ENCODE measurements around the gene LRRN3. TPM values are rescaled to one million over a fixed set of nuclear protein-coding genes. Genes with fewer than 3 reads are reported as not detected.

LRRN3 gene
- total and polyA plus RNA-seq, 2 experiments from 2014 or later: 0.41 to 0.43 TPM

GRCh38 chr7:111112439-111112838 lies 21.5 kb downstream of the LRRN3 start:
- no peaks in the 10 kb centered on the region for H3K36me3 ChIP-seq (ENCODE audit: low read depth)
- no peak overlapping the region for H3K4me2 ChIP-seq (ENCODE audit: unreplicated experiment)
- no peaks in the 10 kb centered on the region for H4K20me1 ChIP-seq (ENCODE audit: insufficient read depth)
- H3K27me3 ChIP-seq (replicated peaks; ENCODE audit: insufficient read depth): no peaks in the 10 kb centered on the region
- H3F3A ChIP-seq (ENCODE audit: insufficient read depth): 0 out of 2 replicates have a peak, but pooled peaks cover 5% of the 10 kb centered on the region
- H3K4me1 ChIP-seq (ENCODE audit: insufficient read depth): peaks cover 32% of the 10 kb centered on the region
- H3K9me3 ChIP-seq (ENCODE audit: low read depth): no peaks in the 10 kb centered on the region
- WGBS, 2 experiments (ENCODE audit: low coverage in 1 of 2, low lambda C conversion rate in 2 of 2, missing lambda C conversion rate in 2 of 2): 98 to 100% methylated on average over 2 of the region's 2 CpGs
- no peak overlapping the region for H3K9ac ChIP-seq
- H3K9me2 ChIP-seq (ENCODE audit: insufficient read depth): no peaks in the 10 kb centered on the region
- no peak for DNase-seq
- no peak overlapping the region for H2AFZ ChIP-seq
- TF ChIP-seq EZH2 (IDR thresholded peaks at IDR 0.05; ENCODE audit: insufficient read depth, poor library complexity, severe bottlenecking) (no peak), EZH2phosphoT487 (IDR thresholded peaks at IDR 0.05; ENCODE audit: insufficient read depth, low read depth) (no peak)
- no peak overlapping the region for H3K4me3 ChIP-seq
- H3K79me2 ChIP-seq (ENCODE audit: insufficient read depth): no peaks in the 10 kb centered on the region
- in situ Hi-C loops (cut with MboI): no loop called here
- no peak overlapping the region for H3K27ac ChIP-seq

- peak; percentile 70 for DNase-seq
- 17 to 42% methylated on average over 1 of the region's 1 CpG for whole genome bisulfite sequencing, 2 experiments (ENCODE audit: low coverage in 1 of 2, low lambda C conversion rate in 2 of 2, missing lambda C conversion rate in 2 of 2)
- H3K4me1 ChIP-seq (ENCODE audit: insufficient read depth): peaks cover 22% of the 10 kb centered on the region
- in situ Hi-C loops (cut with MboI): no loop called here
- H3K9me2 ChIP-seq (ENCODE audit: insufficient read depth): no peaks in the 10 kb centered on the region
- no peaks in the 10 kb centered on the region for H4K20me1 ChIP-seq (ENCODE audit: insufficient read depth)
- H3K79me2 ChIP-seq (ENCODE audit: insufficient read depth): no peaks in the 10 kb centered on the region
- no peak overlapping the region for H3K4me3 ChIP-seq
- H3K9ac ChIP-seq: no peak overlapping the region
- H3K27me3 ChIP-seq (replicated peaks; ENCODE audit: insufficient read depth): no peaks in the 10 kb centered on the region
- no peak overlapping the region for H3K27ac ChIP-seq
- H3K9me3 ChIP-seq (ENCODE audit: low read depth): no peaks in the 10 kb centered on the region
- no peak for TF ChIP-seq EZH2 (IDR thresholded peaks at IDR 0.05; ENCODE audit: insufficient read depth, poor library complexity, severe bottlenecking)
- no peak for TF ChIP-seq EZH2phosphoT487 (IDR thresholded peaks at IDR 0.05; ENCODE audit: insufficient read depth, low read depth)
- no peaks in the 10 kb centered on the region for H3K36me3 ChIP-seq (ENCODE audit: low read depth)
- H2AFZ ChIP-seq: no peak overlapping the region
- peak overlapping the region; percentile 34 for H3K4me2 ChIP-seq (ENCODE audit: unreplicated experiment)
- no peaks in the 10 kb centered on the region for H3F3A ChIP-seq (ENCODE audit: insufficient read depth)
Measured at GRCh38 chr7:111113263-111114017, 22.5 kb downstream of the LRRN3 start.

GRCh38 chr7:111115966-111116365 lies 25.0 kb downstream of the LRRN3 start:
- H3K9me3 ChIP-seq (ENCODE audit: low read depth): no peaks in the 10 kb centered on the region
- H3K4me2 ChIP-seq (ENCODE audit: unreplicated experiment): no peak overlapping the region
- H3K27me3 ChIP-seq (replicated peaks; ENCODE audit: insufficient read depth): no peaks in the 10 kb centered on the region
- no peak overlapping the region for H3K27ac ChIP-seq
- WGBS, 2 experiments (ENCODE audit: low coverage in 1 of 2, low lambda C conversion rate in 2 of 2, missing lambda C conversion rate in 2 of 2): 95 to 100% methylated on average over 2 of the region's 2 CpGs
- H3K4me1 ChIP-seq (ENCODE audit: insufficient read depth): peaks cover 13% of the 10 kb centered on the region
- no peak overlapping the region for H2AFZ ChIP-seq
- no peaks in the 10 kb centered on the region for H3K9me2 ChIP-seq (ENCODE audit: insufficient read depth)
- H3F3A ChIP-seq (ENCODE audit: insufficient read depth): no peaks in the 10 kb centered on the region
- no peaks in the 10 kb centered on the region for H3K79me2 ChIP-seq (ENCODE audit: insufficient read depth)
- H4K20me1 ChIP-seq (ENCODE audit: insufficient read depth): no peaks in the 10 kb centered on the region
- H3K4me3 ChIP-seq: no peak overlapping the region
- H3K36me3 ChIP-seq (ENCODE audit: low read depth): no peaks in the 10 kb centered on the region
- in situ Hi-C loops (cut with MboI): no loop called here
- no peak for TF ChIP-seq EZH2 (IDR thresholded peaks at IDR 0.05; ENCODE audit: insufficient read depth, poor library complexity, severe bottlenecking)
- TF ChIP-seq EZH2phosphoT487 (IDR thresholded peaks at IDR 0.05; ENCODE audit: insufficient read depth, low read depth): no peak
- no peak overlapping the region for H3K9ac ChIP-seq
- DNase-seq: no peak

- no peak overlapping the region for H3K4me2 ChIP-seq (ENCODE audit: unreplicated experiment)
Measured at GRCh38 chr7:111126987-111127386, 36.1 kb downstream of the LRRN3 start.

More at GRCh38 chr7:111126987-111127386, 36.1 kb downstream of the LRRN3 start:
- Histone ChIP-seq H3K9me3 (ENCODE audit: low read depth) (no peaks in the 10 kb centered on the region), H3F3A (ENCODE audit: insufficient read depth) (no peaks in the 10 kb centered on the region), H2AFZ (no peak overlapping the region), H3K4me3 (no peak overlapping the region), H3K36me3 (ENCODE audit: low read depth) (no peaks in the 10 kb centered on the region), H3K27ac (no peak overlapping the region), H3K4me1 (ENCODE audit: insufficient read depth) (no peaks in the 10 kb centered on the region), H4K20me1 (ENCODE audit: insufficient read depth) (no peaks in the 10 kb centered on the region), H3K79me2 (ENCODE audit: insufficient read depth) (no peaks in the 10 kb centered on the region), H3K9me2 (ENCODE audit: insufficient read depth) (no peaks in the 10 kb centered on the region), H3K27me3 (replicated peaks; ENCODE audit: insufficient read depth) (no peaks in the 10 kb centered on the region), H3K9ac (no peak overlapping the region)
- DNase-seq: peak; percentile 60
- 10 to 15% methylated on average over 3 of the region's 3 CpGs for WGBS, 2 experiments (ENCODE audit: low coverage in 1 of 2, low lambda C conversion rate in 2 of 2, missing lambda C conversion rate in 2 of 2)
- no peak for TF ChIP-seq EZH2 (IDR thresholded peaks at IDR 0.05; ENCODE audit: insufficient read depth, poor library complexity, severe bottlenecking)
- TF ChIP-seq EZH2phosphoT487 (IDR thresholded peaks at IDR 0.05; ENCODE audit: insufficient read depth, low read depth): no peak
- in situ Hi-C loops (cut with MboI): no loop called here

Measured in GM23248 (cell line).